ENCODE measurements around the gene ALX3.
"Not testable (repeated sequence)": the region's sequence is repeated elsewhere in the genome, so short reads cannot be mapped to it uniquely, and the experiment has no call there.

The ALX3 gene

DNA sequence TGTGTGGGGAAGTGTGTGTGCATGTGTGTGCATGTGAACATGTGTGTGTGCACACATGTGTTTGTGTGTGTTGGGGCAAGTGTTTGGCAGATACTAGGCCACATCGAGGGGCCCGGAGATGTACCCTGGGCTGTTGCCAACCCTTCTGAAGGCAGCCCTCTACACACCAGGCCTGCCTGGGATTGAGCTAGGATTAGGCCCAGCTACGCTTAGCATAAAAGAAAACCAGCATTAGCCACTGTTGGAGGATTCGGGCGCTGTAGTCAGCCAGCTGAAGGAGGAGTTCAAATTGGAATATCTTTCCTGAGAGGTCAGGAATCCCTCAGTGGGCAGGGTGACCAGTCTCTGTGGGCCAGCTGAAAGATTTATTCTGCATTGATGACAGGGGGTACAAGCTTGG, 10.6 kb upstream of the ALX3 start:
- Mint-ChIP-seq H3K27me3 (peaks cover 39% of the 10 kb centered on the region), H3K27ac (no peak overlapping the region), H3K4me1 (peaks cover 7% of the 10 kb centered on the region), H3K4me3 (no peak overlapping the region), H3K36me3 (no peaks in the 10 kb centered on the region), H3K9me3 (no peaks in the 10 kb centered on the region)

DNA sequence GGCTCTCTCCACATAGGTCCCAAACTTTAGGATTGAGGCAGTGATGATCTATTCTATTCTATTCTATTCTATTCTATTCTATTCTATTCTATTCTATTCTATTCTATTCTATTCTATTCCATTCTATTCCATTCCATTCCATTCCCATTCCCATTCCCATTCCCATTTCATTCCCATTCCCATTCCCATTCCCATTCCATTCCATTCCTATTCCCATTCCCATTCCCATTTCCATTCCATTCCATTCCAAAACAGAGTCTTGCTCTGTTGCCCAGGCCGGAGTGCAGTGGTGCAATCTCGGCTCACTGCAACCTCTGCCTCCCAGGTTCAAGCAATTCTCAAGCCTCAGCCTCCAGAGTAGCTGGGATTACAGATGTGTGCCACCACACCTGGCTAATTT, 9.5 kb upstream of the ALX3 start:
- H3K36me3 Mint-ChIP-seq, H3K27ac Mint-ChIP-seq, H3K4me3 Mint-ChIP-seq, H3K4me1 Mint-ChIP-seq, H3K9me3 Mint-ChIP-seq: not testable (repeated sequence)
- H3K27me3 Mint-ChIP-seq = peaks cover 33% of the 10 kb centered on the region

DNA sequence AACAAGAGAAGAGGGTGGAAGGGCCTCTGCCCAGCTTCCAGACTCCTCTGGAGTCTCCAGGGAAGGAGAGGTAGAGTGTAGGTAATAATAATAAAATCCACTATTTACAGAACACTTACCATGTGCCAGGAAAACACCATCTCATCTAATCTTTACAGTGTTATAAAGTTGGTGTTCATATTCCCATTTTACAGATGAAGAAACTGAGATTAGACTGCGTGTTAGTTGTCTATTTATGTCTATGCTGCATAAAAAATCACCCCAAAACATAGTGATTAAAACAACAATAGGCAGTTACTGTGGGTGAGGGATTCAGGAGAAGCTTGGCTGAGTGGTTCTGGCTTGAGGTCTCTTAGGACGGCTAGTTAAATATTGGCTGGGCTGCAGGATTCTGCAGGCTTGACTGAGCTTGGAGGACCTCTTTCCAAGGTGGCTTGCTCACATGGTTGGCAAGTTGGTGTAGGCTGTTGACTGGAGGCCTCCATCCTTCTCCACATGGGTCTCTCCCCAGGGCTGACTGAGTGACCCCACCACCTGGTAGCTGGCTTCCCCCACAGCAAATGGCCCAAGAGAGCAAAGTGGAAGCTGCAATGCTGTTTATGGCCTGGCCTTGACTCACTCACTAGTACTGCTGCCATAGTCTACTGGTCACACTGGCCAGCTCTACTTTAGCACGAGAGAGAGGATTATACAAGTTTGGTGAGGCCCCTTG, 6.5 kb upstream of the ALX3 start:
- Mint-ChIP-seq H3K27ac (no peak overlapping the region), H3K27me3 (peaks cover 27% of the 10 kb centered on the region)

DNA sequence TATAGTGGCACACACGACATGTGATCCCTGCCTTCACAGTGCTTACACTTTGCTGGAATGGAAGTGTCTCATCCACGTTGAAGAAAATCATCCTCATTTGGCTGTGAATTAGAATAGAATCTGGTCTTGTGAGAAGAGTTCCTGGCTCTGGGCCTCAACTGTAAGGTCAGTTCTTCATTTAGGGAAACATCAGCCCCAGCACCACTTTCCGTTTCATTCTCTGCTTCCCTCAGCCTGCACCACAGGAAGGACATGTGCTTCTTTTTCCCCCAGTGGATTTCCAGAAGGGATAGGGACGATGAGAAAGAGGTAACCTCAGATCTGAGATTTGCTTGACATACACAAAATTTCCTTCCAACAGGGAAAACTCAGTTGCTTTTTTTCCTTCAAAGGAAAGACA, 3.7 kb upstream of the ALX3 start:
- peaks cover 30% of the 10 kb centered on the region for H3K27me3 Mint-ChIP-seq

More for the DNA sequence above, 6.5 kb upstream of the ALX3 start:
- H3K4me1 Mint-ChIP-seq = no peaks in the 10 kb centered on the region
- no peak overlapping the region for H3K4me3 Mint-ChIP-seq
- H3K9me3 Mint-ChIP-seq = no peaks in the 10 kb centered on the region
- no peaks in the 10 kb centered on the region for H3K36me3 Mint-ChIP-seq

DNA sequence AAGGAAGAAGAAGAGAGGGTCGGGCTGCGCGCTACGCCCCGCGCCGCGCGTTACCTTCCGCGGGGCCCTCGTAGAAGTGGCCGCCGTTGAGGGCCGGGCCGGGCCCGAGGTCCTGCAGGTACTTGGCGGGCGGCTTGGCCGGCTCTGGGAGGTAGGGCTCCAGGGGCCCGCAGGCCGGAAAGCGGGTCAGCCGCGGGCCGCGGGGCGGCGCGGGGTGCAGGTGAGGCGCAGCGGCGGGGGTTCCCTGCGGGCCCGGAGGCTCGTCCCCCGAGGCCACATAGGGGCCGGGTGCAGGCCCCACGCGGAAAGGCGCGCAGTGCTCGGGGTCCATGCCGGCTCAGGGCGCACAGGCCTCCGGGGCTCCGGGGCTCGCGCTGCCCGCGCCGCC, 196 bp downstream of the ALX3 start:
- Mint-ChIP-seq H3K36me3 (no peaks in the 10 kb centered on the region), H3K27me3 (peaks cover 39% of the 10 kb centered on the region), H3K27ac (no peak overlapping the region), H3K4me3 (peak overlapping the region; percentile 51), H3K9me3 (no peaks in the 10 kb centered on the region), H3K4me1 (peaks cover 14% of the 10 kb centered on the region)

More for the DNA sequence above, 3.7 kb upstream of the ALX3 start:
- Mint-ChIP-seq H3K4me1 (peaks cover 4% of the 10 kb centered on the region), H3K36me3 (no peaks in the 10 kb centered on the region), H3K9me3 (no peaks in the 10 kb centered on the region), H3K27ac (no peak overlapping the region), H3K4me3 (no peak overlapping the region)

DNA sequence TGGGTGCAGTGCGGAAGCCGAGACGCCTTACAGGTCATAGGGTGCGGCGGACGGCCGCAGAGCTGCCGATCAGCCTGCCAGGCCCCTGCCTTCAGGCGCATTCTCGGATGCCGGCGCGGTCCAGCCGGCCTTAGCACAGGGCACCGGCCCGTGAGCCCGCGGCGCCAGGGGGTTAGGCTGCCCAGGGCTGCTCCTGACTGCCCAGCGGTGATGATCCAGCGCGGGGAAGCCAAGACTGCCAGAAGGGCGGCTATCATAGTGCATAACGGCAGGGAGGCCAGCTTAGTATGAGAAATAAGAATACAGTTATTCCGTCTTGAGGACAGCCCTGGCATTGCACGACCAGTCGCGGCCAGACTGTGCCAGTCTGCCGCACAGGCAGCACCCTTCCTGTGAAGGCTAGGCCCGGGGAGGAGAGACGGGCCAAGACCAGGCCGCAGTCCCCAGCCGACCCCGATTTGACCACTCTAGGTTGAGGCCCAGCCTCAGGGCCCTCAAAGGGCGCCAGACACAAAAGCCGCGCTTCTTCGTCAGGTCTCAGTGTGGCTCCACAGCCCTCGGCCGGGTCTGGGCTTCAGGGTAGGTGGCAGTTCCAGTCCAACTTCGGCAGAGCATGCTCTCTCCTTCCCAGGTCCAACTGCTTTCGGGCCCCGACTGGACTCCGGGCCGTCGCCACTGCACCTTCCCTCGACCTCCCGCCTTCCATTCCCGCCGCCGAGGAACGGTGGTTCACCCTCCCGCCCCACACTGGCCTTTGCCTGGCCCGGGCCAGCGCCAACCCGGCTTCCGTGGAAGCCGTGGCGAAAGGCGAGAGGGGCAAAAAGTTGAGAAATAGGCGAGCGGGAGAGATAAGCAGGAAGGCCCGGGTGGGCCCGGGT, 829 bp downstream of the ALX3 start:
- Mint-ChIP-seq H3K4me1 (peaks cover 14% of the 10 kb centered on the region), H3K4me3 (peak overlapping the region; percentile 51), H3K36me3 (no peaks in the 10 kb centered on the region), H3K9me3 (no peaks in the 10 kb centered on the region), H3K27ac (no peak overlapping the region), H3K27me3 (peaks cover 39% of the 10 kb centered on the region)

DNA sequence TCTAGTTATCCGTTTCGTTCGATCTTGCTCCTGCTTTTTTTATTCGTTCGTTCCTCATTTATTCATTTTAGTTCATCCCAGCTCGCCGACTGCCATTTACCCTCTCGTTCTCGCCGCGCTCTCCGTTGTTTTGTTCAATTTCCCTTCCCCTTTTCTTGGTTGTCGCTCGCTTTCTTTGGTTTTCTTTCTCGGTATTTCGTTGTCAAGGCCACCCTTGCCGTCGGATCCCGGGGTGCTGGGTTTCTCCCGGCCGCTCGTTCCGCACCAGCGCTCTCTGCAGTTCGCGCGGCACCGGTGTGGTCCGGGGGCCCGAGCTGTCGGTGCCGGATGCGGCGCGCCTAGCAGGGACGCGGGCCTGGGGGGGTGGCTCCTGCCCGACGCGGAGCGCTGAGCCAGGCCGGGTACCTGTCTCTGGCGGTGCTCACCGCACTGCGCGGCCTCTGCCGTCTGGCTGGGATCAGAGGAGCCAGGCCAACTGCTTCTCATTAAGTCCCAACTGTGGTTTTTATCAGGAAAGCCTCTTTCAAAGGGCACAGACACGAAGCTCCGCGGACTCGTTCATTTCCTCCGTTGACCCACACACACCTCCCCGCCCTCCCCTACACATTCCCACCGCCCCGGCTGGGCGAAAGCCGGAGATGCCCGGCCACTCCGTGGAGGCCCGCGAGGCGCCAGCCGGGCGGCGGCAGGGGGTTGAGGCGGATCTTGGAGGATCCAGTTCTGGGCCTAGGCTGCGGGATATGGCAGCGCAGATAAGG, 1.6 kb downstream of the ALX3 start:
- Mint-ChIP-seq H3K9me3 (no peaks in the 10 kb centered on the region), H3K27me3 (peaks cover 38% of the 10 kb centered on the region), H3K27ac (peak overlapping the region; percentile 79), H3K36me3 (no peaks in the 10 kb centered on the region), H3K4me3 (peak overlapping the region; percentile 72), H3K4me1 (peaks cover 14% of the 10 kb centered on the region)

DNA sequence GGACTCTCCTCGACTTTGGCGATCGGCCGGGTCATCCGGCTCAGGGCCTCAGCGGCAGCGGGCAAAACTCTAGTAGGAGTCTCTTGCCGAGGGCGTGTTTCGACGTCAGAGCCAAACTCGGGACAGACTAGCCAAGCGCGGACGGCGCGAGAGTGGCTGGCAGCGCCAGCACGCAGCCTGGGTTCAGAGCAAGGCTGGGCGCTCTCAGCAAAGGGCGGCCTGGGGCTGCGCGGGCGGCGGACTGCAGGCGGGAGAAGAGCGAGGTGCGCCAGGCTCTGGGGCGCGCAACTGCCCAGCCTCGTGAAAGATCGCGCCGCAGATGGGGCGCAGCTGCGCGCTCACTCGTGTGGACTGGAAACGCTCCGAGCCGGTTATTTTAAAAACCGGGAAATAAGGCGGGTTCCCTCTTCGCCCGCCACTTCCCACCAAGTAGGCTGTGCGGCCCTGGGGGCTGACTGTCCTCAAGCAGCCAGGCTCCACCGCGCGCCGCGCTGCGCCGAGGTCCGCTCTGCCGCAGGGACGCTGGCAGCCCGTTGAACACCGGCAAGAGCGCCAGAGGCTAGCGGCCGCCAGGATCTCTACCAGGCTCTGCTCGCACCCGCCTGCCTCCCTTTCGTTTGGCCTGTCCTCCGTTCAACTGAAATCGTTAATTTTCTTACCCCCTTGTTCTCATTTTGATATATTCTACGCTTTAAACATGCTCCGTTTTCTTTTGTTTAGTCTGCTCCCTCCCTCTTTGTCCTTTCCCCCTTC, 2.4 kb downstream of the ALX3 start:
- Mint-ChIP-seq H3K4me1 (peaks cover 14% of the 10 kb centered on the region), H3K36me3 (no peaks in the 10 kb centered on the region), H3K27me3 (peaks cover 35% of the 10 kb centered on the region), H3K4me3 (peak overlapping the region; percentile 72), H3K9me3 (no peaks in the 10 kb centered on the region), H3K27ac (peak overlapping the region; percentile 79)

DNA sequence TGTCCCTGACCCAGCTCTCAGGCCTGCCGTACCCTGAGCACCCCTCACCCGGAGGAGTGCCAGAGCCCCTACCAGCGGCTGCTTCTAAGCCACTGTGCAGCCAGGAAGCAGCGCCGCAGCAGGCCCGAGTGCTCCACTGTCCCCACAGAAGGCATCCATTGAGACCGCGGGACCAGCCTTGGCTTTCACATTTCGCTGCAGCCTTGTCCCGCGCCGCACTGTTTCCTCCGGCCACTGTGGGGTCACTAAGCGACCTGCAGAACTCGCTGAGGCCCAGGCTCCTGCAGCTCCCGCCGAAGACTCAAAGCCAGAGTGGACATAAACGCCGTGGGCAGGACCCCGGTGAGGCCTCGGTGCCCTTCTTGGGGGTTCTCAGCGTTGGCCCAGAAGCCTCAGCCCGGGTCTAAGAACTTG, 3.0 kb downstream of the ALX3 start:
- Mint-ChIP-seq H3K36me3 (no peaks in the 10 kb centered on the region), H3K4me3 (no peak overlapping the region), H3K9me3 (no peaks in the 10 kb centered on the region), H3K27ac (no peak overlapping the region), H3K4me1 (peaks cover 14% of the 10 kb centered on the region), H3K27me3 (peaks cover 30% of the 10 kb centered on the region)

DNA sequence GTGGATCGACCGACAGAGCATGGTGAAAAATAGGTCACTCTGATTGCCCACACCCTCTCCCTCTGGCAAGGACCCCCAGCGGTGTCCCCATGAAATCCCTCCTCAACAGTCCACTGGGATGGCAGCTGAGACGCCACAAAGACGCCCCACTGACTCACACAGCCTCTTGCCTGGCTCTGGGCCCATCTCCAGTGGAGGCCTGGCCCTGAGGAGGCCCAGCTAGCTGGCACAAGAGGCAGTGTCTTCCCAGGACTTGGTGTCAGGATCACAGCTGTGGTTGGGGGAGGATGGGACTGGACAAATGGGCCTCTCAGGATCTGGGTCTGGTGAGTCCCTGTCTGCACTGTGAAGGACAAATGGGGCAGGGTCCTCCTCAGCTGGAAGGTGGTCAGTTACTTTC, 4.6 kb downstream of the ALX3 start:
- peaks cover 18% of the 10 kb centered on the region for H3K27me3 Mint-ChIP-seq
- H3K9me3 Mint-ChIP-seq = no peaks in the 10 kb centered on the region
- H3K4me1 Mint-ChIP-seq = peaks cover 10% of the 10 kb centered on the region
- no peak overlapping the region for H3K4me3 Mint-ChIP-seq
- no peaks in the 10 kb centered on the region for H3K36me3 Mint-ChIP-seq
- H3K27ac Mint-ChIP-seq = no peak overlapping the region

DNA sequence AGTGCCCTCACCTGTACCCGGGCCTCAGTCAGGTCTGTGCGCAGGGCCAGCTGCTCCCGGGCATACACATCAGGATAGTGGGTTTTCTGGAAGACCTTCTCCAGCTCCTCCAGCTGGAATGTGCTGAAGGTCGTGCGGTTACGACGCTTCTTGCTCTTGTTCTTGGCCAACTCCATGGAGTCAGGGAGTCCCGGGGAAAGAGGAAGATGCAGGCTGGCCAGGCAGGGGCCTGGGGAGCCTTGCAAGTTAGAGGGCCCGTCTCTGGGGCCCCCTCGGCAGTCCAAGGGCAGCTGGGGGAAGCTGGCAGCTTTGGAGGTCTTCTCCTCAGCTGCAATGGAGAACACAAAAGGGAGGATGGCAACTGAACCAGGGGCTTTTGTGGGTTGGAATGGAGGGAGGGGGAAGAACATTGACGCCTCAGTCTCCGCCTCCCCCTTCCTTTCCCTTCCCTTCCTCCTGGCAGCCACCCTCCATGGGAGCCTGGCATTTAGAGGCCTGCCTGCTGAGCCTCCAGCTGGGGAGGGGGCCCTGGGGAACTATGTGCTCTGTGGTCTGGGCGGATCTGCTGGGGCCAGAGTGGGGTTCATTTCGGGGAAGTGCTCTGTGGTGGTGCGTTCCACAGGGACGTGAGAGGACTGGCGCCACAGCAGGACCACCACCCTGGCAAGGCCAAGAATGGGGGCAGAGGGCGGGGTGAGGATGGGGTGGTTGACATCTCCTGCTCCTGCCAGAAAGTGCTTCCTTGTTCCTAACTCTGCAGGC, 5.7 kb downstream of the ALX3 start:
- Mint-ChIP-seq H3K4me3 (no peak overlapping the region), H3K27me3 (peaks cover 17% of the 10 kb centered on the region), H3K4me1 (peaks cover 10% of the 10 kb centered on the region), H3K9me3 (no peaks in the 10 kb centered on the region), H3K27ac (no peak overlapping the region), H3K36me3 (peaks cover 5% of the 10 kb centered on the region)

DNA sequence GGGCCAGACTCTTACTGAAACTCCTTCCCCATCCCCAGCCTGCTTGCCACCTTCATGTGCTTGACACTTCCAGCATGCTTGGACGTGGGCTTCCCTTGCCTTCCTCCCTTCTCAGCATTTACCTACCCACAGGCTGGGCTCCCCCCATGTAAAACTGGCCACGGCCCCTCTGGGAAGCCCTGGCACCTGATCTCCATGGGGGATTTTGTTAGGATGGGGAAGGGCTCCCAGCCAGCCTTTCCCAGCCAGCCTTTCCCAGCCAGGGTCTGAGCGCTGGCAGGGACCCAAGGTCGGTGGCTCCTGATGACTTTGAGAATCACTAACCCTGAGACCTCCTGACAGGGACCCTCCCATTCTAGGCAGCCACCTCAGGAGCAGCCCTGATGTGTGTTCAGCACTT, 6.7 kb downstream of the ALX3 start:
- Mint-ChIP-seq H3K36me3 (peaks cover 5% of the 10 kb centered on the region), H3K4me3 (no peak overlapping the region), H3K9me3 (no peaks in the 10 kb centered on the region), H3K27me3 (peaks cover 17% of the 10 kb centered on the region), H3K4me1 (peaks cover 9% of the 10 kb centered on the region), H3K27ac (no peak overlapping the region)

DNA sequence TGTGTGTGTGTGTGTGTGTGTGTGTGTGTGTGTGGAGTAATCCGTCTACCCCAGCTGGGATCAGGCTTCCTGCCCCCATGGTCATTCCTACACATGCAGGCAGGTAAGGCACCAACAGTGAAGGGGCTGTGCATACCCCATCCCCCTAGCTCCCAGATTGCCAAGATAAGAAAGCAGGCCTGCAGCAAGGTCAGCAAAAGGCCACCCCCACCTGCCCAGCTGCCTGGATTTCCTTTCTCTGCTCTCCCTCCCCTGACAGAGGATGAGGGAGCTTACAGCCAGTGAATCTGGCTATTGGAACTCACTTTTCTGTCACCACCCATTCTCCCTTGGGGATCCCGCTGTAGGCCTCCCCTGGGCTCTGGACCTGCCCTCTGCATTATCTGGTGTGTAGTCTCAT, 7.9 kb downstream of the ALX3 start:
- H3K9me3 Mint-ChIP-seq = no peaks in the 10 kb centered on the region
- H3K27ac Mint-ChIP-seq = no peak overlapping the region
- H3K4me3 Mint-ChIP-seq = no peak overlapping the region
- H3K4me1 Mint-ChIP-seq = peaks cover 3% of the 10 kb centered on the region
- H3K27me3 Mint-ChIP-seq = peaks cover 9% of the 10 kb centered on the region
- peaks cover 8% of the 10 kb centered on the region for H3K36me3 Mint-ChIP-seq

DNA sequence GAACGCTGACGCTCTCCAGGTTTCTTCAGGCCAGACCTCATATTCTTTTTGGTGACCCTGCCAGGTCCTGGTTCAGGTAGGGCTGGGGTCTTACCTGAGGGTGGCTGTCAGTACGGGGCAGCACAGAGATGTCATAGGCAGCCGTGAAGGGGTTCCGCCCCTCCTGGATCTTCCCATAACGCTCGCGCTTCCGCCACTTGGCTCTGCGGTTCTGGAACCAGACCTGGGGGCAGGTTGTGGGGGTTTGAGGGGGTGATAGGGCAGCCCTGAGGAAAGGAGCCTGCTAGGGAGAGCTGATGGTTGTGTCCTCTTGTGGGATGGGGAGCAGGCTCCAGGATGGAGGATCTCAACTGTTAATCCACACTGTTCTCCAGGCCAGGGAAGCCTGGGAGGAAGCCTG, 9.1 kb downstream of the ALX3 start:
- H3K4me3 Mint-ChIP-seq = no peak overlapping the region
- H3K9me3 Mint-ChIP-seq = no peaks in the 10 kb centered on the region
- no peaks in the 10 kb centered on the region for H3K4me1 Mint-ChIP-seq
- H3K27me3 Mint-ChIP-seq = peaks cover 2% of the 10 kb centered on the region
- H3K27ac Mint-ChIP-seq = no peak overlapping the region
- H3K36me3 Mint-ChIP-seq = peaks cover 8% of the 10 kb centered on the region

DNA sequence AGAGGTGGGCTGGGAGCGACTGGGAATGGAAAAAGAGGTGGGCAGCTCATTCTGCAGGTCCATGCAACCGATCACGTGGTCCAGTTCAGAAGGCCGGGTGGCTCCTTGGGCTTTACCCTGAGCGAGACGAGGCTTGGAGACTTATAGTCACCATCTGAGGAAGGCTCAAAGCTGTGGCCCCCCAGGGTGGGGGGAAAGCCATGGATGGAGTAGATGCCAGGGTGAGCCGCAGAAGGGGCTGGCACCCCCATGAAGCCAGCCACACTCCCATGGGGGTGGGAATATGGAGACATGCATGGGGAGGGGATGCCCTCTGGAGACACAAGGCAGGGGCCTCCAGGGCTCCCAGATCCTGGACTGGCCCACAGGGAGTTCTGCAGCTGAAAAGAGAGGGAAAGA, 9.8 kb downstream of the ALX3 start:
- Mint-ChIP-seq H3K36me3 (peaks cover 8% of the 10 kb centered on the region), H3K4me1 (no peaks in the 10 kb centered on the region), H3K9me3 (no peaks in the 10 kb centered on the region), H3K27me3 (no peaks in the 10 kb centered on the region), H3K27ac (no peak overlapping the region), H3K4me3 (no peak overlapping the region)
